ENCODE measurements around the gene GLI2. TPM values are rescaled to one million over a fixed set of nuclear protein-coding genes. Genes with fewer than 3 reads are reported as not detected.

GLI2 gene
- total RNA-seq, 4 donors from 2014 or later: 0.42 to 6.7 (median 3.1) TPM

GRCh38 chr2:120701096-120701495 lies 34.6 kb upstream of the GLI2 start:
- 78 to 84% methylated on average over 7 of the region's 7 CpGs for WGBS, 2 donors
- intact Hi-C loops (cut with DNase I; ENCODE audit: low total_unique reads): no loop called here
- TF ChIP-seq CTCF (IDR thresholded peaks at IDR 0.05) (no peak), POLR2A (IDR thresholded peaks at IDR 0.05) (no peak)
- H3K4me3 ChIP-seq (ENCODE audit: low read depth, poor library complexity, severe bottlenecking): no peak overlapping the region
- DNase-seq (ENCODE audit: low spot score in 2 of 2): no peak

GRCh38 chr2:120701499-120701898 lies 34.2 kb upstream of the GLI2 start:
- no peak for DNase-seq (ENCODE audit: low spot score in 2 of 2)
- H3K4me3 ChIP-seq (ENCODE audit: low read depth, poor library complexity, severe bottlenecking): no peak overlapping the region
- intact Hi-C loops (cut with DNase I; ENCODE audit: low total_unique reads): no loop called here
- 84 to 89% methylated on average over 3 of the region's 3 CpGs for WGBS, 2 donors
- TF ChIP-seq CTCF (IDR thresholded peaks at IDR 0.05): no peak
- TF ChIP-seq POLR2A (IDR thresholded peaks at IDR 0.05): no peak

- H3K4me3 ChIP-seq (ENCODE audit: low read depth, poor library complexity, severe bottlenecking): no peak overlapping the region
- no peak for TF ChIP-seq CTCF (IDR thresholded peaks at IDR 0.05)
- no peak for TF ChIP-seq POLR2A (IDR thresholded peaks at IDR 0.05)
- WGBS, 2 donors: 45 to 61% methylated on average over 7 of the region's 7 CpGs
- intact Hi-C loops (cut with DNase I; ENCODE audit: low total_unique reads): no loop called here
- DNase-seq (ENCODE audit: low spot score in 2 of 2): no peak
Observed at GRCh38 chr2:120702061-120702460, 33.6 kb upstream of the GLI2 start.

GRCh38 chr2:120702801-120703200 lies 32.9 kb upstream of the GLI2 start:
- intact Hi-C loops (cut with DNase I; ENCODE audit: low total_unique reads): no loop called here
- H3K4me3 ChIP-seq (ENCODE audit: low read depth, poor library complexity, severe bottlenecking): no peak overlapping the region
- no peak for TF ChIP-seq CTCF (IDR thresholded peaks at IDR 0.05)
- no peak for TF ChIP-seq POLR2A (IDR thresholded peaks at IDR 0.05)
- DNase-seq (ENCODE audit: low spot score in 2 of 2): no peak
- 83 to 86% methylated on average over 13 of the region's 13 CpGs for WGBS, 2 donors

- no peak overlapping the region for H3K4me3 ChIP-seq (ENCODE audit: low read depth, poor library complexity, severe bottlenecking)
- 86 to 88% methylated on average over 4 of the region's 4 CpGs for WGBS, 2 donors
- TF ChIP-seq CTCF (IDR thresholded peaks at IDR 0.05) (no peak), POLR2A (IDR thresholded peaks at IDR 0.05) (no peak)
- intact Hi-C loops (cut with DNase I; ENCODE audit: low total_unique reads): no loop called here
- DNase-seq (ENCODE audit: low spot score in 2 of 2): no peak
Observed at GRCh38 chr2:120703330-120703994, 32.2 kb upstream of the GLI2 start.

GRCh38 chr2:120704696-120705095 lies 31.0 kb upstream of the GLI2 start:
- 57 to 64% methylated on average over 2 of the region's 2 CpGs for WGBS, 2 donors
- DNase-seq (ENCODE audit: low spot score in 2 of 2): no peak
- intact Hi-C loops (cut with DNase I; ENCODE audit: low total_unique reads): no loop called here
- no peak overlapping the region for H3K4me3 ChIP-seq (ENCODE audit: low read depth, poor library complexity, severe bottlenecking)
- TF ChIP-seq CTCF (IDR thresholded peaks at IDR 0.05) (no peak), POLR2A (IDR thresholded peaks at IDR 0.05) (no peak)
